ENCODE results near the gene WWOX. TPM values are rescaled to one million over a fixed set of nuclear protein-coding genes. Genes with fewer than 3 reads are reported as not detected.

Gene WWOX
- total RNA-seq, 1 donor from 2014 or later = 19.0 TPM

- intact Hi-C loops (cut with micrococcal nuclease) = no loop called here
Observed at GRCh38 chr16:78340590-78340989, 241.1 kb downstream of the WWOX start.

GRCh38 chr16:78348068-78348467, 248.6 kb downstream of the WWOX start:
- intact Hi-C loops (cut with micrococcal nuclease) = no loop called here

GRCh38 chr16:78348886-78349285, 249.4 kb downstream of the WWOX start:
- intact Hi-C loops (cut with micrococcal nuclease) = no loop called here

GRCh38 chr16:78352184-78352583, 252.7 kb downstream of the WWOX start:
- intact Hi-C loops (cut with micrococcal nuclease) = no loop called here

- intact Hi-C loops (cut with micrococcal nuclease) = no loop called here
Observed at GRCh38 chr16:78353640-78354275, 254.3 kb downstream of the WWOX start.

DNA sequence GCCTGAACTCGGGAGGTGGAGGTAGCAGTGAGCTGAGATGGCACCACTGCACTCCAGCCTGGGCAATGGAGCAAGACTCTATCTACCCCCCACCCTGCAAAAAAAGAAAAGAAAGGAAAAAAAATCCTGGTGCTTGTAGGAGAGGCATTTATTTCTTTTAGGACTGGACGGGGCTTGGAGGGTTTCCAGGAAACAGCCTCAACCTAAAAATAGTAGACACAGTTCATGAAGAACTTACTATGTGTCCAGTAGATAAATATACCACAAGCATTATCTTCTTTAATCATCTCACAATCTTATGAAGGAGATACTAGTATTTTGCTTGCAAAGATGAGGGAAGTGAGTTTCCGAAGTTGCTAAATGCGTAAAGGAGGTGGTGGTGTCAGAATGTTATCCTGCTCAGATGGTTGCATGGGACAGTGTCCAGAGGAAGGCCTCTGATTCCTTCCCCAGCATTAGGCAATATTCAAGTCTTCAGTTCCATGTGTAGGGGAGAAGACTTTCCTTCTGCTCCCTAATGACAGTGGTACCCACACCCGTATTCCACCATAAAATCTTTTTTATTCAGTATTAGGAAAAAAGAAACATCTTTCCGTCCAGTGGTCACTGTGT, 263.2 kb downstream of the WWOX start:
- intact Hi-C loops (cut with micrococcal nuclease) = no loop called here

DNA sequence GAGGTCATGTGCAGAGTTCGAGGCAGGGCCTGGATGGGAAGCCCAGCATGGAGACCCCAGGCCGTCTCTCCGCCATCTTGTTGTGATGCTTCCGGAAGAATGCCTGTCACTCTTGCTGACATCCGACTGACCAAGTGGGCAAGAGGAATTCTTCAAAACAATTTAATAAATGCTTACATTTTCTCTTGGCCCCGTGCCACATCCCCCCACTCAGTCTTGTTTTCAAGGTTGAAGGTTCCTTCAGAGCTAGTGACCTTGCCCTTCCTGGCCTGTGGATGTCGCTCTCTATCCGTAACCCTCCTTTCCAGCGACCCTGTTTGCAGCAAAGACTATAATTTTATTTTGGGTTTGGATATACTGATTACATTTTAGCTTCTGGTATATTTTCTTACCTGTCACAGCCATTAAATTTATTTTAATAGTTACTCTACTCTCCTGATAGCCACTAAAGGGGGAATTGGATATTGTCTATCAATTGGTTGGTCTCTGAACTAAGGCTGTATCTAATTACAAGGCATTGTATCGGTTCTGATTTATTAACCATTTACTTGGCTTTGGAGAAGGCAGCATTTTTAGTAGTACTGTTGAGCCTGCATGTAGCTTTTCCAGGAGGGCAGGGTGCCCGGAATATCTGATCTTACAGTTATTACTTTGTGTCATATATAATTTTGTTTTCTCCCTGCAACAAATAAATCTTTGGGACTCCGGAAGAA, 264.5 kb downstream of the WWOX start:
- intact Hi-C loops (cut with micrococcal nuclease) = no loop called here

- intact Hi-C loops (cut with micrococcal nuclease) = no loop called here
Observed at GRCh38 chr16:78364556-78364880, 265.1 kb downstream of the WWOX start.

GRCh38 chr16:78365366-78365765, 265.9 kb downstream of the WWOX start:
- intact Hi-C loops (cut with micrococcal nuclease) = no loop called here

GRCh38 chr16:78368121-78369102, 269.0 kb downstream of the WWOX start:
- intact Hi-C loops (cut with micrococcal nuclease) = no loop called here

DNA sequence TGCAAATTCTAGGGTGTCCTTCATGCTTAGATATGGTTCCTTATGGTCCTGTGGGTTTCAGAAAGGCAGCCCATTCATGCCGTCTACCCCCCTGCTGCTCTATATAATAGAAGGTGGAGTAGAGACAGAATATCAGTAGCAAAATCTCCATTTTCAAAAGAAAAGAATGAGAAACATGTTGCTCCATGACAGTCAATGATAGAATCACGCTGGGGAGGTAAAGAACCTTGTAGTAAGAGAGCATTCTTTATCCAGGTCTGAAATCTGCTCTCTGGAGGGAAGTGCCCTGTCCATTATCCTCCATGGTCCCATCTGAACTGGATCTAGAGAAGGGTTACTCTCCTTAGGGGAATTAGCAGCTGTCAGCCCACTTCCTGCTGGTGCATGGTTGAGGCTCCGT, 272.8 kb downstream of the WWOX start:
- intact Hi-C loops (cut with micrococcal nuclease) = no loop called here

DNA sequence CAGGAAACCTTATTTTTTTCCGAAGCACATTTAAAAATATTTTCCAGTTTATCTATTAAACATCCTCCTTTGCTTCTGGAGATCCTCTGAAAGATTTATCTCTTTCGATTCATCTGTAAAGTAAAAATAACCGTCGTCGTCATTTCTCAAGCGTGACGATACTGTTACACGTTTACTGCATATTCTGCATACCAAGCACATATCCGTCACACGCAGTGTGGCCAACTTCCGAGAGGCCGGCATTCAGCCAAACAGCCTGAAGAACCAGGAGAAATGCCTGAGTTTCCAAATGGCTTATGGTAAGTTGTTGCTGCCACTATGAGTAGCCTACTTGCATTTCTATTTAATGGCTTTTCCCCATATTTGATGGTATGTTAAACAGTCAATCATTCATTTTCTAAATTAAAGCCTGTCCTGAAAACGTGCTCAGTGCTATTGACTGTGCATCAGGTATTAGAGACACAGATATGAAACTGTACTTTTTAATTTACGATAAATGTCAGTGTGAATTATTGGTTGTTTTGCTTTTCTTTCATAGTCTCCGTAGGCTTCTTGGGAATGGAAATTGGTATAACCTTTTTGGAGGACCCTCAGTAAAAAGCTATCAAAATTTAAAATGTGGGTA, 275.7 kb downstream of the WWOX start:
- intact Hi-C loops (cut with micrococcal nuclease) = no loop called here

DNA sequence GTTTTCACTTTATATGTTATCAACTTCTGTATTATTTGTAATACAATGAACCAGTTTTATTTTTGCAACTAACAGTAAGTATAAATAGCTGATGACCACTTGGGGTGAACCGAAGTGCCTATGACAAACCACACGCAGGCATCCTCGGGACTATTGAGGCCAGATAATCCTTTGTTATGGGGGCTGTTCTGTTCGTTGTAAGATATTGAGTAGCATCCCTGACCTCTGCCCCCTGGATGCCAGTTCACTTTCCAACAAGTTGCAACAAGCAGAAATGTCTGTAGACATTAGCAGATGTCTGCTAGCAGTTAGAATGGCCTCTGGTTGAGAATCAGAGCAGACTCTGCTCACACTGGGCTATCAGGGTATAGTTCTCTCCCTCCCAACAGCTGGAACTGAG, 277.0 kb downstream of the WWOX start:
- intact Hi-C loops (cut with micrococcal nuclease) = no loop called here

GRCh38 chr16:78377312-78377711, 277.9 kb downstream of the WWOX start:
- intact Hi-C loops (cut with micrococcal nuclease) = no loop called here

- intact Hi-C loops (cut with micrococcal nuclease) = no loop called here
Observed at GRCh38 chr16:78381060-78381459, 281.6 kb downstream of the WWOX start.

DNA sequence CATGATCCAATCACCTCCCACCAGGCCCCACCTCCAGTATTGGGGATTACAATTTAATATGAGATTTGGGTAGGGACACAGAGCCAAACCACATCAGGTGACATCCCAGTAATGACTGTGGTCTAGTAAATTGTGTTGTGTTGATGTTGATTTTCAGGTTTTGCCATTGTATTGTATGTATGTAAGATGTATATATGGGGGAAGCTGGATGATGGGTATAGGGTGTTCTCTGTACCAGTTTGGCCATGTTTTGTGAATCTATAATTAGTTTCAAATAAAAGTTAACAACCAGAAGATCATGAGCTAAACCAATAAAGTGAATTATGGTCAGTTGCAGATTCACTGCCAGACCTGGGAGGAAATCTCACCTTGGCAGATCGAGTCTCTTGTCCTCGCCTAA, 283.7 kb downstream of the WWOX start:
- intact Hi-C loops (cut with micrococcal nuclease) = no loop called here

GRCh38 chr16:78385086-78385805, 285.8 kb downstream of the WWOX start:
- intact Hi-C loops (cut with micrococcal nuclease) = no loop called here

DNA sequence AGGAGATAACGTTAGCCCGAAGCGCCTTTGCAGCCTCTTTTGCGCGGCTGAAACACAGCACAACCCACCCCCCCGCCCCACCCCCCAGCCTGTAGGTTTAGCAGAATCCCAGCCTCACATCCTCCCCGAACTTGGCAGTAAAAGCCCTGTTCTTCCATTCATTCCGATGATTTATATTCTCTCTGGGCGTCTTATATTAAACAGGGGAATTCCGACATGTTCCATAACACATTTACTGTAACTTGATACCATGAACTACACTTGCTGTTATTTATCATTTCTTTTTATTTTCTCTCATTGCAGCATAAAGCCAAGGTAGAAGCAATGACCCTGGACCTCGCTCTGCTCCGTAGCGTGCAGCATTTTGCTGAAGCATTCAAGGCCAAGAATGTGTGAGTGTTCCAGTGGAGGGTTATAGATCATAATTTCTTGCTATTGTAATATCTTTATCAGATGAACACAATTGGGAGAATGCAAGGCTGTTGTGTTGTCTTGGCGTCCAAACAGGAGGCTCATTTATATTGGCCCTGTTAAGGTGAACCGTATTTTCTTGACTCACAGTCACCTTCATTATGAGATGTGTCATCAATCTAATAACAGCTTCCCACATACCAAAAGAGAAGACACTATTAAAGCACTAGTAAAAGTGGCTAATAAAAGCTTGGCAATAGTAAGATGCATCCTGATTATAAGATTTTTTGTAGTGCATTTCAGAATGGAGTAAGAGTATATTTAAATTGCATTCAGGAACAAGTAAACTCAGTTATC, 287.3 kb downstream of the WWOX start:
- intact Hi-C loops (cut with micrococcal nuclease) = no loop called here

DNA sequence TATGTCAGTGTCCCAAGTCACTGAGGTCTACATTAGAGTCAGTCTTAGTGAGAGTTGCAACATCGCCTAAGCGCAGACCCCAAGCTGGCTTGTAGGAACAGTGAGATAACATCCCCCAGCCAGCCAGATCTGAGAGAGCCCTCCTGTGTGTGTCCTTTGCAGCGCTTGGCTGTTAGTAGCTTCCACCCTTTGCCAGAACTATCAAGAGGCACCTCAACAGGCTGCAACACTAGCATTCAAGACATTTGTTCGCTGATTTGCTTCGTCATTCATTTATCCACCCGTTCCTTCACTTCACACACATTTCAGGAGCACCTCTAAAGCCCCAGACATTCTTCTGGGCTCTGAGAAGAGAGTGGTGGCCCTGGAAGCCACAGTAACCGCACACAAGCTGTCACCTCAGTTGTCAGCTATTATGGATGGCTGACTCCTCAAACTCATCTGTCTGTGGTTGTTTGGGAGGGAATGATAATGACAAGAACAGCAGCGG, 289.6 kb downstream of the WWOX start:
- intact Hi-C loops (cut with micrococcal nuclease) = no loop called here

DNA sequence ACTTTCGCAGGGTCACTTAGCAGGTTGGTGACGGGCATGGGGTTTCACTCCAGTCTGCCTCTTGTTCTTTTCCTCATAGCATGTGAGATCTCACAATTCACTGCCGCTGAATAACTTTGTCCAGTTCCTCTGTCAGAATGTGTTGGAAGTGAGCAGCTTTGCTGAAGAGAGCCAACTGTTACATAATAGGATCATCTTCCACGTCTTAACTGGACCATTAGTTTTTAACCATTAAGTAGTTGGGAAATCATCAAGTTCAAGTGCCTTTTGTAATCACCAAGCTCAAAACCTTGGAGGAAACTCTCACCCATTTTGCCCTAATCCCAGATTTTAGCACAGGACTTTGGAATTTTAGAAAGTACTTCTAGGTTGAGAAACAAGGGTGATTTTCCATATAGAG, 290.6 kb downstream of the WWOX start:
- intact Hi-C loops (cut with micrococcal nuclease) = loop anchor here (5.0 kb wide), 1 partner anchor 33 kb away; no protein-coding TSS in a partner anchor
